Activated CD4-positive, alpha-beta T cell treated with anti-CD3 and anti-CD28 coated beads for 4 hours (primary cell): ENCODE data around the gene CAMKK2.

Experiments used
- DNase-seq, 2 donors: peaks; one replicate each; pipeline ENCODE4 v3.0.0-alpha.2; 2020

Gene CAMKK2

GRCh38 chr12:121189619-121190155 lies 106.8 kb downstream of the CAMKK2 start:
- no peak for DNase-seq

- DNase-seq, result no peak
Measured at GRCh38 chr12:121189131-121189530, 107.4 kb downstream of the CAMKK2 start.

GRCh38 chr12:121188227-121188626 lies 108.3 kb downstream of the CAMKK2 start:
- DNase-seq, result no peak
